GM19324 (cell line): Measurements from ENCODE around the gene ZC3H10.
"Not testable (repeated sequence)": the region's sequence is repeated elsewhere in the genome, so short reads cannot be mapped to it uniquely, and the experiment has no call there.

Source experiments
- ATAC-seq: cut with Tn5 transposase; IDR thresholded peaks from one replicate; pipeline ENCODE4 v1.9.1; 2021; ENCODE audit warnings: mild to moderate bottlenecking, moderate library complexity; ENCODE audit not compliant: unreplicated experiment, low FRiP score

Gene ZC3H10

DNA sequence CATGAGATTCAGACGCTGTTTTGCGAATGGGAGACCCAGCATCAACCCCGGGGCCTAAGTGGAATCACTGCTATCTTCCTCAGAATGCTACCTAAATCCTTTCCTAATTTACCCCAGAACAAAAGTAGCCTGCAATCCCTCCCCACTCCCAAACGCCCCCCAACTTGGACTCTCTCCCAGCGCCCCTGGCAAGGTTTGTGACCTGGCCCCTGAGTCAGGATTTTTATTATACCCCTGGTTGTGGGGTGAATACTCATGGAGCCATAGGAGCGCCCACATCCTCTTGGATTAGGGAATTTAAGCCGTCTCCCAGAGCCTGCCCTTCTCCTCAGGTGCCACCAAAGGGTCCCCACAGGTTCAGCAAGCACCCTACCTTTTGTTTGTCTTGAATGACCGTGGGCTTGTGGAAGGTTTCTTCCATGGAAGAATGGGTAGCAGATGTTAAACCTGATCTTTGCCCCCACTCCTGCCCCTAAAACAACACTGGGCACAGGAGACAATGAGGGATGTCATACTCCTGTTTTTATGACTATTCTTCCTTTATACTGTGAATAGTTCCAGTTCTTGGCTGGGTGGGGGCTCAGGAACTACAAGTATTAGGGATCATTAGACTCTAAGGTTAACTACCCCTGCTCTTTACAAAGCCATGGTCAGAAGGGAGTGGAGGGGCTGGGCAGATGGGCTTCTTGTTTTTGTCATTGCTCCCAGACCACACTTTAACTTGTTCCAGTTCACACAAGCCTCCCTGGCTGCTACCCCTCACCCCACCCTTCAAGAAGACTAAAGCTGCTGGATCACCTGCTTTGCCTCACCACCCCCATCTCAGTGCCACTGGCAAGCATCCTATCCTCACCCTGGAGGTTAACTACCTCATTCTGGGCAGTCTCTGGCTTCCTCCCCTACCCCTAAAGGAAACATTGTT is 35.0 kb downstream of the ZC3H10 start:
- no peak for ATAC-seq

DNA sequence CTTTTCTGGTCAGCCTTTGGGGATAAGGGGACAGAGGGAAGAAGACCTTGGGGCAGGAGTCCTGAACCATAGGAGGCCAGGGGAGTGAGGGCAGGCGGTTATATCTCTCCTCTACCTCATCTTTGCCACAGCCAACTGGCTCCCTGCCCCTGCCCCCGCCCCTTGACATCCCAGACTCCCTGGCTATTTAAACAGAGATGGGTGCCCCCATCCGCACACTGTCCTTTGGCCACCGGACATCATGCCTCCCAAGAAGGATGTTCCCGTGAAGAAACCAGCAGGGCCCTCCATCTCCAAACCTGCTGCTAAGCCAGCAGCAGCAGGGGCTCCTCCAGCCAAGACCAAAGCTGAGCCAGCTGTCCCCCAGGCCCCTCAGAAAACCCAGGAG is 35.6 kb downstream of the ZC3H10 start:
- ATAC-seq = no peak

DNA sequence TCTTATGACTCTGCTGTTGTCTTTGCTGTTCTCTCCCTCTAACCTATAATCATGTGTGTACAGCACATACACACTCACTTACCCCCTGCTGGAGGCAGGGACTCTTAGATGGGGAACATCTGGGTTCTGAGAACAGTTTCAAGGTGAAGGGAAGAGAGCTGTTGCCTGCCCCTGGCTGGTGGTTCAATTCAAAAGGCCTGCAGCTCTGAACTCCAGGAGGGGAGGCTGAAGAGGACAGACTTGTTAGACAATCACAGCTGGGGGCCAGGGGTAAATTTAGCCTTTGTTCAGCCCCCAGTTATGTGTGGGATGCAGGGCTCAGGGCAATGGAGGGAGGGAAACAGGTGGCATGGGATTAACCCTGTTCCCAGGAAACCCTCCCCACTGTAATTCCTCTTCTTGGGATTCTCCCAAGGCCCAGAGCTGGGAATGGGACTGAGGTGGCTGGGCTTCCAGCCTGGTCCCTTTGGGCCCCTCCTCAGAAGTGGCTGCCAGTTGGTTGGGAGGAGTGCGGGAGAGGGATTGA is 36.2 kb downstream of the ZC3H10 start:
- no peak for ATAC-seq

DNA sequence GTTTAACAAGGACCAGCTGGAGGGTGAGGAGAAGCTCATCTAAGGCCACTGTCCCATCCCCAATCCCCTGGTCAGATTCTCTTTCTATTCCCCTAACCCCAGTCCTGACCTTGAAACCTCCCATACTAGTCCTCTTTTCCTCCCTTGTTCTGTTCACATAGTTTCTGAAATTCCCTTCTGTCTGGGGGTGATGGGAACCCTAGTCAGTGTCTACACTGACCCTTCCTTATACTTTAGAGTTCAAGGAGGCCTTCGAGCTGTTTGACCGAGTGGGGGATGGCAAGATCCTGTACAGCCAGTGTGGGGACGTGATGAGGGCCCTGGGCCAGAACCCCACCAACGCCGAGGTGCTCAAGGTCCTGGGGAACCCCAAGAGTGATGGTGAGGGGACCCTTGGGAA is 36.8 kb downstream of the ZC3H10 start:
- ATAC-seq = no peak

DNA sequence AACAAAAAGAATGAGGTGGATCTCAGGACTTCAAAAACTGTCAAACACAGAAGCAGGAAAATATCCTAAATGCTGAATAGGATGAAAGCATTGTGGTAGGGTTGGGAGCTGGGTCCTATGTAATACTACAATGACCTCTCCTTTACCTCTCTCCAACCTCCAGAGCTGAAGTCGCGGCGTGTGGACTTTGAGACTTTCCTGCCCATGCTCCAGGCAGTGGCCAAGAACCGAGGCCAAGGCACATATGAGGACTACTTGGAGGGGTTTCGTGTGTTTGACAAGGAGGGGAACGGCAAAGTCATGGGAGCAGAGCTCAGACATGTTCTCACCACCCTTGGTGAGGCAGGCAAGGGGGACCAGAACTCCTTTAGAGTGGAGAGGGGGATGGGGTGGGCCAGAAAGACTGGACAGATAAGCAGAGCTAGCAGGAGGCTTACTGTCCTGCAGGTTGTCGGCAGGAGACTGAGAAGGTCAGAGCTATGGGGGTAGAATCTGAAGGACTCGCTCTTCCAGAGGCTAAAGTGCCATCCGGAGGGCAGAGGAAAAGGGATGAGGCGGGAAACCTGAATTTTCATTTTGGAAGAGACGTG is 37.3 kb downstream of the ZC3H10 start:
- no peak for ATAC-seq

DNA sequence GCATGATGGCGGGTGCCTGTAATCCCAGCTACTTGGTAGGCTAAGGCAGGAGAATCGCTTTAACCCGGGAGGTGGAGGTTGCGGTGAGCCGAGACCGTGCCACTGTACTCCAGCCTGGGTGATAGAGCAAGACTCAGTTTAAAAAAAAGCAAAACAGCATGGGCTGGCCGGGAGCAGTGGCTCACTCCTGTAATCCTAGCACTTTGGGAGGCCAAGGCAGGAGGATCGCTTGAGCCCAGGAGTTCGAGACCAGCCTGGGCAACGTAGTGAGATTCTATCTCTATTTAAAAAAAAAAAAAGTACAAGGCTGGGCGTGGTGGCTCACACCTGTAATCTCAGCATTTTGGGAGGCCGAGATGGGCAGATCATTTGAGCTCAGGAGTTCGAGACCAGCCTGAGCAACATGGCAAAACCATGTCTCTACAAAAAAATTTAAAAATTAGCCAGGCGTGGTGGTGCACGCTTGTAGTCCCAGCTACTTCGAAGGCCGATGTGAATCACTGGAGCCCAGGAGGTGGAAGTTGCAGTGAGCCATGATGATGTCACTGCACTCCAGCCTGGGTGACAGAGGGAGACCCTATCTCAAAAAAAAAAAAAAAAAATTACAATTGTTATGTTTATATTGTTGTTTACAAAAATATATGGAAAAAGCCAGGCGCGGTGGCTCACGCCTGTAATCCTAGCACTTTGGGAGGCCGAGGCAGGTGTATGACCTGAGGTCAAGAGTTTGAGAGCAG is 38.6 kb downstream of the ZC3H10 start:
- not testable (repeated sequence) for ATAC-seq

DNA sequence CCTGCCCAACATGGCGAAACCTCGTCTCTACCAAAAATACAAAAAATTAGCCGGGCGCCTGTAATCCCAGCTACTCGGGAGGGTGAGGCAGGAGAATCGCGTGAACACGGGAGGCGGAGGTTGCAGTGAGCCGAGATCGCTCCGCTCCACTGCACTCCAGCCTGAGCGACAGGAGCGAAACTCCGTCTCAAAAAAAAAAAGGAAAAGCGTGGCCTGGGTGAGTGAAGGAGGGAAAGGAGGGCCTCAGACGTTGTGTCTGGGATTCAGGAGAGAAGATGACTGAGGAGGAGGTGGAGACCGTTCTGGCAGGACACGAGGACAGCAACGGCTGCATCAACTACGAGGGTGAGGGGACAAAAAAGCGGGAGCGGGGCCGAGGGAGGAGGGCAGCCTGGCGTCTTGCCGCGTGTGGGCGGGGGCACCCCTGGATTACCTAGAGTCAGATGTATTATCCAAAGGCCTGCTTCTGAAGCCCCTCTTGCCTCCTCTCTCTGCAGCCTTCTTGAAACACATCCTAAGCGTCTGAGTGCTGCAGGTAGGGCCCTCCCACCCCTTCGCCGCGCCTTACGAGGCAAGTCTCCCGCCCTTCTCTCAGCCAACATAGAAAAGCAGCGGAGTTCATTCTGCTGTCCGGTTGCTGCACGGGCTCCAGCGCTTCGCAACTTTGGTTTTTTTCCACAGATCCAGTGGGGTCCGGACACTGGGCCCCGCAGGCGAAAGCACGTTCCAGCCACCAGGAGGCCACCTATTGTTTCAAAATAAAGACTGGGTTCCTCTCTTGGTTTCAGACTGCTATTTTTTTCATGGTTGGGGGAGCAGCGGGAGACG is 39.3 kb downstream of the ZC3H10 start:
- ATAC-seq = peak; percentile 26

DNA sequence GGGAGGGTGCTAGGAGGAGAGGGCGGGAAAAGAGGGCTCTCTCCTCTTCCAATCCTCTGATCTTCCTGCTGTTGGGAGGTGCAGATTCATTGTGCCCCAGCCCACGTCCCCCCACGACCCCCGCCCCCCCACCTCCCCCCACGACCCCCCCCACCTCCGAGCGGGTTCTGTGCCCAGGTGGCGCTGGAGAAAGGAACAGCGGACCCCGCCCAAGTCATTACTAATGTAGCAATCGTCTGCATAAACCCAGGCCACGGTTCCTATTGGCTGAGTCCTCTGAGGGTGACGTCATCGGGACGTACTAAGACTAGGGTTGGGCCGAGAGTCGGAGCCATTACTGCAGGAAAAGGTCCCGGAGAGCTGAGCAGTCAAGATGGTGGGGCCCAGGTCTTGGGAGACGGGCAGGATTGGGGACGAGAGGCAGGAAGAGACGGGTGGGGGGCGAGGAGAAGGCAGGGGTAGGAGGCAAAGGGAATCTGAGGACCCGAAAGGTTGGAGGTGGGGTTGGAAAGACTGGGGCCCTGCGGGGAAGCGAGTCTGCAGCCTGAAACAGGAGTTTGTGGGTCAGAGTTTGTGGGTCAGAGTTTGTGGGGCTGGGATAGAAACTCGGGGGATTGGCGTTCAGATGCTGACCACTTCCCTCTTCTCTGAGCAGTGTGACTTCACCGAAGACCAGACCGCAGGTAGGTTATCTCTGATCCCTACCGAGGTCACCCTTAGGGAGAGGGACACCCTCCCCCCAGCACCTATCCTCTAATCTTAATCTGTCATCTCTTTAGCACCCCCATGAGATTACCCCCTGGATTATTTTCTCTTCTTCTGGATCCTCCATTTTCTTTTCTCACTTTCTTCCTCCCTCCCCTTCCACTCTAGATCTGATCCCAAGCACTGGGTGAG is 40.2 kb downstream of the ZC3H10 start, which contains the start of gene MYL6:
MYL6 (plus strand) TSS at position 331 of the 897 bp plus-strand sequence; CDS start at position 374, 43 bp downstream.
- peak; percentile 82 for ATAC-seq

DNA sequence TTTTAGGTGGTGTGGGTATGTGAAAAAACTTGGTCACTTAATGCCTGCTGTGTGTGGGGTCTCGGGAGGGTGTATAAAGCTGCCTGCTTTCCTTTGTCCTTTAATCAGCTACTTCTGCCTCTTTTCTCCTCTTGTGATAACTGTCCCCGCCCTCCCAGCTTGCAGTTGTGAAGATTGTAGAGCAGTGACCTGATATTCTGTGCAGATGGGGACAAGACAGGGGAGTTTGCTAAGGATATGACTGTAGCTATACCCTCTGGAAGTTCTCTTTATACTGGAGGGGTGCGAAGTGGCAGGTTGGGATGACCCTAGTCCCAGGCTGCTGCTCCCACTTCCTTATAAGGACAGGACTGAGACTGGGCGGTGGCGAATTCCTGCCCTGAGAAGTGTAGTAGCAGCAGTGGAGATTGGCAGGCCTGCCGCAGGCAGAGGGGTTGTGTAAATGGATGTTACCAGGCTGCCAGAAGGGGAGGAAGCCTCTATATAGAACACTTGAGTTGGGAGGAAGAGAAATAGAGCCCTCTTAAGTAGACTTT is 40.9 kb downstream of the ZC3H10 start:
- no peak for ATAC-seq

DNA sequence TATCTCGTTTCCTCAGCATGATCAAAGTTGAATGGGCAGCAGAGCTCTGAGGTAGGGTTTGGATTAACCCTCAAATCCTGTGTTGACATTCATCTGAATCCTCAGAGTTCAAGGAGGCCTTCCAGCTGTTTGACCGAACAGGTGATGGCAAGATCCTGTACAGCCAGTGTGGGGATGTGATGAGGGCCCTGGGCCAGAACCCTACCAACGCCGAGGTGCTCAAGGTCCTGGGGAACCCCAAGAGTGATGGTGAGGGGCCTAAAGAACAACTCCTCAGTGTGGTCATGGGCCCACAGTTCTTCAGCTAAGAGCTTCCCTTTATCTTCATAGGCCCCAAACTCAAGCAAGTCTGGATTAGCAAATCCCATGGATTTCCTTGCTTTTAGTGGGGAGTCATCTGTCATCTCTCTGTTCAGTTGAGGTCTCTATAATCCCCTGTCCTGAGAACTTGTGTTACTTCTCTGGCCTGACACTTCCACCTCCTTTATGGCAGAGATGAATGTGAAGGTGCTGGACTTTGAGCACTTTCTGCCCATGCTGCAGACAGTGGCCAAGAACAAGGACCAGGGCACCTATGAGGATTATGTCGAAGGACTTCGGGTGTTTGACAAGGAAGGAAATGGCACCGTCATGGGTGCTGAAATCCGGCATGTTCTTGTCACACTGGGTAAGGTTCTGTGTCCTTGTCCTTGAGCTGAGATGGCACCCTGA is 41.6 kb downstream of the ZC3H10 start:
- no peak for ATAC-seq

DNA sequence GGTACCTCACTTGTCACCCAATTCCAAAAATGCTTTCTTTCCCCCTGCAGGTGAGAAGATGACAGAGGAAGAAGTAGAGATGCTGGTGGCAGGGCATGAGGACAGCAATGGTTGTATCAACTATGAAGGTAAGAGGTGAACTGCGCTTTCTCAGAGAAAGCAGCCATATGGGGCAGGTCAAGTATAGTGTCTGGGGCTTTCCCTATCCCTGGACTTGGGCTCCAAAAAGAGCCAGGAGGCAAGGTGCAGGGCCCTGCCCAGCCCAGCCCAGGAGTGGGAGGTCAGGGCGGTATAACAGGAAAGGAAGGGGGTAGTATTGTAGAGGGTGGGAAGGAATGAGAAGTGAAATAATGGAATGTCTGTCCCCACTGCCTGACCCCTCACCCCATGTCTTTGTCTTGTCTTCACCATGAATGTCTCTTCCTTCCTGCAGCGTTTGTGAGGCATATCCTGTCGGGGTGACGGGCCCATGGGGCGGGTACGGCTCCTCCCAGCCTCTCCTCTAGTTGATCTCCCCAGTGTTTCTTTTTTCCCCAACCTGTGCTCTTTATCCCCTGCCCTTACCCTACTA is 42.2 kb downstream of the ZC3H10 start:
- no peak for ATAC-seq

DNA sequence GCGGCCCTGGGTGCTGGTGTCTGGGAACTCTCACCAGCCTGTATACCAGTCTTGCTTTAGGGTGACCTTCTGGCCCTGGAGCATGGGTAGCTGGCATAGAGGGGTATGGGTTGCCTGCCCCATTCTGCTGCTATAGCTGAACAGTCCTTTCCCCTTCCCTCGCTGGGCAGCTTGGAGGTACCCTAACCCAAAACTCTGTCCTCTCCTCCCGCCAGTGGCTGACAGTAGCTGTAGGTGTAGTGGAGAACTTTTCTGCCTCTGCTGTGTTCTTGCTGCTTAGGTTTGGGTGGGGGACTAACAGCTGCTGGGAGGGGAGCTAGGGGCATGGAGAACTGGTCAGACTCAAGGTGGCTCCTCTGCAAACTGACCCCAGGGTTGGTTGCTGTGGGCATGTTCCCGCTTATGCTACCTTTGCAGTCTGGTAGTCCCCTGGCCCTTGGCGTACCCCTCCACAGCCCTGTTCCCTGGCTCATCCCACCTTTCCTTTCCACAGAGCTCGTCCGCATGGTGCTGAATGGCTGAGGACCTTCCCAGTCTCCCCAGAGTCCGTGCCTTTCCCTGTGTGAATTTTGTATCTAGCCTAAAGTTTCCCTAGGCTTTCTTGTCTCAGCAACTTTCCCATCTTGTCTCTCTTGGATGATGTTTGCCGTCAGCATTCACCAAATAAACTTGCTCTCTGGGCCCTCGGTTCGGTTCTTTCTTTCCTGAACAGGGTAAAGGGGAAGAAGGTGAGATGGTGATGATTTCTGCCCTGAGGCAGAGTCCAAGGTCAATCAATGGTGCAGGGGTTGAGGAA is 43.0 kb downstream of the ZC3H10 start:
- ATAC-seq = no peak

DNA sequence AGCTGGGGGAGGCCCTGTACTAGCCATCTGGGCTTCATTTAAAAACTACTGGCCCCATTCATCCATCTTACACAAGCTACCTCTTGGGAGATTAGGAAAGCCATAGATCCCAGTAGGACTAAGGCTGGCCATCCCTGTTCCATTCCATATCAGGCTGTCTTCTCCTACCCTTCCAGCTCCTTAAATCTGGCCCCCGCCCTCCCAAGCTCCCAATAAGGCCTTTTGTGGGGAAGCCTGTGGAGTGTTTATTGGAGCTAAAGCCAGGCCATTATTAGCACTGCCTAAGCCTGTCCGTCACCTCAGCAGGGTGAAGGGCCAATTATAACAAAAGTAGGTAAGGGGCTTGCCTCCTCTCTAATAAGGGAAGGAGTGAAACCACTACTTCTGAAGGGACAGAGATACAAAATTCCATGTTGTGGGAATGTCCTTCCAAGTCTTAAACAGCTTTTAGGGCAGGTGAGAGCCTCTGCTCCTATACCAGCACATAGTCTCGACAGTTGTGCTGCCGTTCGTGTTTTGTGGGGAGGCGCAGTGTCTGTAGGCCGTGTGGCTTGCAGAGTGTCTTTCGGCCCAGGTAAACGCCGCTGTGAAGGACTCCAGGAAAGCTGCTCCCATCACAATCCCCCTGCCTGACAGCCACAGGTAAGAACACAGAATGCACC is 43.8 kb downstream of the ZC3H10 start:
- no peak for ATAC-seq

DNA sequence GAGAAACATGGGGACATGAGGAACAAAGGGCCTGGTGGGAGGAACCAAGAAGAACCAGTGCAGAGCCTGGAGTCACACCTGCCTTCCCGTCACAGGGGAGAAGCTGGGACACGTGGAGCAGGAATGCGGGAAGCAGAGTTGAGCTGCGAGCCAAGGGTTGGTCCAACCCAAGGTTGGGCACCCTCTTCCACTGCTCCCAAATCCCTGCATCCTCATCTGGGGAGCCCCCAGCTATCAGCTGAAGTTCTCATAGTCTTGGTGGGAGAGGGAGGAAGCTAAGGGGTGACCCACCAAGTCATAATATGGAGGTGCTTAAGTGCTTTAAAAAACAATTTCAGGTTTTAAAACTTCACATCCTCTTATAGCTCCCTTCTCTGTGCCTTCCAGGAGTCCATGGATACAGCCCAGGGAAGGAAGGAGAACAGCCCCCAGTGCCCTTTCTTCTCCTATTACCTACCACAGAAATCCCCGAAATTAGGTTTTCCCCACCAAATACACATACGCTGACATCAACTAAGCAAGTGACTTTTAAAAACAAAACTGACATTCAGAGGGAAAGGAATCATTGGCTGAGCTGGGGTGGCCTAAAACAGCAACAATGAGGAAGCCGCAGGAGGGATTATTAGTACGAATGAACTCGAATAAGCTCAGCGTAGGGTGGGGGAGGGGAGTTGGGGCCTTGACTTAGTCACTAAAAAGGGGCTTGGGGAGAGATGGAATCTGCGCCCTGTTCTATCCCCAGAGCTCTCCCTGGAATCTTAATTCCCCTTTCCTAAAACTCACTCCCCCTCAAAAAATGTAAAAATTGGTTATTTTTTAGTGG is 44.6 kb downstream of the ZC3H10 start:
- no peak for ATAC-seq

DNA sequence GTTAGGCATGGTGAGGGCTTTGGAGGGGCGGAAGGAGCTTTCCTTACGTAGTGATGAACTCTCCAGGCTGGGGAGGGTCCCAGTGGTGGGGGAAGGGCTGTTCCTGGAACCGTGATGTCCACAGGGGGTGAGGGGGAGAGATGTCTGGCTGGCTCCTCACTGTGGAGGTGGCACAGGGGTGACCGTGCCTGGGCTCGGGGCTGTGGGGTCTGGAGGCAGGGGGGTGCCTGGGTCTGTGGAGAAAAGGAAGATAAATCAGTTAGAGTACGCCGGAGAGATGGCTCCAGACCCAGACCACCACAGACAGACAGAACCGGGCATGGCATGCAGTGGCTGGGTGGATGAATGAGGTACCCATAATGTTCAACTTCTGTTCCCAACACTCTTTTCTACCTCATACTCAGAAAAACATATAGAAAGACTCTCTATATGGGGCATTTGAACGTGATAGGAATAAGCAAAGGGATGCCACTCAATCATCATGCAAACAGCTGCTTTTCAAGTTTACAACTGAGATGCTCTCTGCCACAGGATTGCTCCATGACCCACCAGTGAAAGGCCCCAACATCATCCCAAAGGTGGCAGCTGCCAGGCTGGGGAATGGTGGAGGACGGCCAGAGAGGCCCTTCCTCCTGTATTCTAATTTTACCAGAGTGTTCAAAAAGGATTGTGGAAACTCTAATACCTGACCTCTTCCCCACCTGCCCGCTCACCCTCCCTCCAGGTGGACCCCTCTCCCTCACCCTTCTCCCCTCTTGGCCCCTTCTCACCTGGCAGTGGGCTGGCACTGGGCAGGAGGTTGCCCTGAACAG is 45.7 kb downstream of the ZC3H10 start:
- no peak for ATAC-seq
